GM10847 (cell line): Measurements from ENCODE around the gene ARHGAP32.

ENCODE experiments used
- POLR2A ChIP-seq: IDR thresholded peaks from 2 replicates; pipeline ENCODE4 v1.6.1; 2011; ENCODE audit not compliant: insufficient read length; ENCODE audit errors: extremely low read depth

ARHGAP32 gene

GRCh38 chr11:129023968-129024676 lies 168.0 kb downstream of the ARHGAP32 start:
- no peak for TF ChIP-seq POLR2A

- TF ChIP-seq POLR2A: no peak
These were observed 170.8 kb downstream of the ARHGAP32 start for GRCh38 chr11:129021295-129021694.

GRCh38 chr11:129018991-129019390 lies 173.1 kb downstream of the ARHGAP32 start:
- TF ChIP-seq POLR2A: no peak

GRCh38 chr11:129018126-129018525 lies 174.0 kb downstream of the ARHGAP32 start:
- no peak for TF ChIP-seq POLR2A

- no peak for TF ChIP-seq POLR2A
These were observed 178.2 kb downstream of the ARHGAP32 start for GRCh38 chr11:129013737-129014475.

- TF ChIP-seq POLR2A: no peak
These were observed 179.2 kb downstream of the ARHGAP32 start for GRCh38 chr11:129012880-129013279.

- no peak for TF ChIP-seq POLR2A
These were observed 186.0 kb downstream of the ARHGAP32 start for GRCh38 chr11:129006161-129006560.

GRCh38 chr11:128988242-128988970 lies 203.7 kb downstream of the ARHGAP32 start:
- TF ChIP-seq POLR2A: no peak

GRCh38 chr11:128985880-128986279 lies 206.2 kb downstream of the ARHGAP32 start:
- no peak for TF ChIP-seq POLR2A

- TF ChIP-seq POLR2A: no peak
These were observed 209.1 kb downstream of the ARHGAP32 start for GRCh38 chr11:128983023-128983422.

GRCh38 chr11:128981254-128981653 lies 210.9 kb downstream of the ARHGAP32 start:
- no peak for TF ChIP-seq POLR2A

- TF ChIP-seq POLR2A: no peak
These were observed 221.4 kb downstream of the ARHGAP32 start for GRCh38 chr11:128970598-128971190.

- TF ChIP-seq POLR2A: no peak
These were observed 223.2 kb downstream of the ARHGAP32 start for GRCh38 chr11:128968916-128969315.

GRCh38 chr11:128967578-128967977 lies 224.5 kb downstream of the ARHGAP32 start:
- no peak for TF ChIP-seq POLR2A

- TF ChIP-seq POLR2A: no peak
These were observed 226.6 kb downstream of the ARHGAP32 start for GRCh38 chr11:128965485-128965884.
